Measurements from ENCODE around the gene GNAO1. TPM values are rescaled to one million over a fixed set of nuclear protein-coding genes. Genes with fewer than 3 reads are reported as not detected.

GNAO1 gene
- total RNA-seq, 2 donors from 2014 or later, result 6.1 to 23.6 TPM

- WGBS, result 56% methylated on average over 2 of the region's 2 CpGs
- no peaks in the 10 kb centered on the region for H3K9me3 ChIP-seq
- intact Hi-C loops (cut with DNase I), result no loop called here
Observed at GRCh38 chr16:56225017-56225742, 33.9 kb downstream of the GNAO1 start.

DNA sequence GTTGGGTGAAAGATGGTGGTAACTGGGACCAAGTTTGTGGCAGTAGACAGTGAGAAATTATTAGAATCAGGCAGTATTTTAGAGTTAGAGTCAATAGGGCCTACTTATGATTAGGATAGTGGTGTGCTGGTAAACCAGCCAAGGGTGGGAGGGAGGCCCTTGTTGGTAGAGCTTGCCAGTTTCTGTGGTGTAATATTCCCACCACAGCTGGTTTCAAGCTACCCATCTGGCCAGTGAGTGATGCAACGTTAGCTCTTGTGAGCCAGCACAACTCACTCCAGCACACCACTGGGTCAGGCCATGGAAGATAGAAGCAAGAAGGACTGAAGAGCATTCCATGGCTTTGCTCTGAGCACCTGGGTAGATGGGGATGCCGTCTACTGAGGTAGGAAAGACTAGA is 34.9 kb downstream of the GNAO1 start:
- no peaks in the 10 kb centered on the region for H3K36me3 ChIP-seq
- no peak for TF ChIP-seq POLR2AphosphoS5 (IDR thresholded peaks at IDR 0.05)
- TF ChIP-seq CTCF (IDR thresholded peaks at IDR 0.05), result no peak
- TF ChIP-seq POLR2A (IDR thresholded peaks at IDR 0.05), result no peak
- H3K27ac ChIP-seq, result no peak overlapping the region
- no peak for DNase-seq (ENCODE audit: low spot score)
- H3K4me1 ChIP-seq (replicated peaks), result no peaks in the 10 kb centered on the region
- intact Hi-C loops (cut with DNase I), result no loop called here
- H3K27me3 ChIP-seq (replicated peaks; ENCODE audit: insufficient read depth), result no peaks in the 10 kb centered on the region
- 82% methylated on average over 2 of the region's 2 CpGs for WGBS
- H3K9me3 ChIP-seq, result no peaks in the 10 kb centered on the region
- H3K4me3 ChIP-seq, result no peak overlapping the region

More at GRCh38 chr16:56225017-56225742, 33.9 kb downstream of the GNAO1 start:
- Histone ChIP-seq H3K27ac (no peak overlapping the region), H3K36me3 (no peaks in the 10 kb centered on the region), H3K27me3 (replicated peaks; ENCODE audit: insufficient read depth) (no peaks in the 10 kb centered on the region), H3K4me3 (no peak overlapping the region), H3K4me1 (replicated peaks) (no peaks in the 10 kb centered on the region)
- TF ChIP-seq POLR2A (IDR thresholded peaks at IDR 0.05) (no peak), POLR2AphosphoS5 (IDR thresholded peaks at IDR 0.05) (no peak), CTCF (IDR thresholded peaks at IDR 0.05) (no peak)
- DNase-seq (ENCODE audit: low spot score), result no peak

GRCh38 chr16:56226845-56227525 is 35.7 kb downstream of the GNAO1 start:
- no peaks in the 10 kb centered on the region for H3K36me3 ChIP-seq
- H3K4me1 ChIP-seq (replicated peaks), result no peaks in the 10 kb centered on the region
- no peak for TF ChIP-seq POLR2AphosphoS5 (IDR thresholded peaks at IDR 0.05)
- no peak for TF ChIP-seq POLR2A (IDR thresholded peaks at IDR 0.05)
- TF ChIP-seq CTCF (IDR thresholded peaks at IDR 0.05), result no peak
- H3K9me3 ChIP-seq, result no peaks in the 10 kb centered on the region
- no peaks in the 10 kb centered on the region for H3K27me3 ChIP-seq (replicated peaks; ENCODE audit: insufficient read depth)
- no peak overlapping the region for H3K27ac ChIP-seq
- 67% methylated on average over 9 of the region's 9 CpGs for WGBS
- H3K4me3 ChIP-seq, result no peak overlapping the region
- DNase-seq (ENCODE audit: low spot score), result no peak
- intact Hi-C loops (cut with DNase I), result no loop called here

- Histone ChIP-seq H3K4me3 (no peak overlapping the region), H3K4me1 (replicated peaks) (no peaks in the 10 kb centered on the region), H3K27ac (no peak overlapping the region), H3K9me3 (no peaks in the 10 kb centered on the region), H3K36me3 (no peaks in the 10 kb centered on the region), H3K27me3 (replicated peaks; ENCODE audit: insufficient read depth) (no peaks in the 10 kb centered on the region)
- no peak for TF ChIP-seq POLR2AphosphoS5 (IDR thresholded peaks at IDR 0.05)
- TF ChIP-seq CTCF (IDR thresholded peaks at IDR 0.05), result no peak
- TF ChIP-seq POLR2A (IDR thresholded peaks at IDR 0.05), result no peak
- intact Hi-C loops (cut with DNase I), result no loop called here
- WGBS, result 85% methylated on average over 6 of the region's 6 CpGs
- DNase-seq (ENCODE audit: low spot score), result no peak
Observed at GRCh38 chr16:56227936-56228335, 36.6 kb downstream of the GNAO1 start.

DNA sequence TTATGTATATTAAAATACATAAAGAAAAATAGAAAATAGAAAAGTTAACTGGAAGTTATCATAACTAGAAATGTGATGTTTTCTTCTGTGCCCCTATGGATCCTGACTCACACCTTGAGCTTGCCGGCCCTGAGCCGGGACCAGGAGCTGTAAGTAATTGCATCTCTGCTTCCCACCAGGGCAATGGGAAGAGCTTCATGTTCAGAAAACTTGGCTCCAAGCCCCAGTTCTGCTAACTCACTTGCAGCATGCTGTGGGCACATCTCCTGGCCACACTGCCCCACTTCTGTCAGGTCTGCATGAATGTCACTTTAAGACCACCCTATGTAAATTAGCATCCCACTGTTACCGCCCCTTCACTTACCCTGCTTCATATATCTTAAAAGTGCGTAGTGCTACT is 37.2 kb downstream of the GNAO1 start:
- Histone ChIP-seq H3K27ac (no peak overlapping the region), H3K36me3 (no peaks in the 10 kb centered on the region), H3K4me1 (replicated peaks) (no peaks in the 10 kb centered on the region), H3K9me3 (no peaks in the 10 kb centered on the region), H3K4me3 (no peak overlapping the region), H3K27me3 (replicated peaks; ENCODE audit: insufficient read depth) (no peaks in the 10 kb centered on the region)
- TF ChIP-seq POLR2A (IDR thresholded peaks at IDR 0.05) (no peak), CTCF (IDR thresholded peaks at IDR 0.05) (no peak), POLR2AphosphoS5 (IDR thresholded peaks at IDR 0.05) (no peak)
- no peak for DNase-seq (ENCODE audit: low spot score)
- intact Hi-C loops (cut with DNase I), result no loop called here
- WGBS, result 81% methylated on average over 4 of the region's 4 CpGs
